Right hindlimb (tissue), 1 donor: ENCODE results near the gene CCNT2.
"Not testable (repeated sequence)": the region's sequence is repeated elsewhere in the genome, so short reads cannot be mapped to it uniquely, and the experiment has no call there.

Source experiments
- DNase-seq: peaks from one replicate; pipeline ENCODE4 v3.0.0-alpha.2; 2018

Gene CCNT2

DNA sequence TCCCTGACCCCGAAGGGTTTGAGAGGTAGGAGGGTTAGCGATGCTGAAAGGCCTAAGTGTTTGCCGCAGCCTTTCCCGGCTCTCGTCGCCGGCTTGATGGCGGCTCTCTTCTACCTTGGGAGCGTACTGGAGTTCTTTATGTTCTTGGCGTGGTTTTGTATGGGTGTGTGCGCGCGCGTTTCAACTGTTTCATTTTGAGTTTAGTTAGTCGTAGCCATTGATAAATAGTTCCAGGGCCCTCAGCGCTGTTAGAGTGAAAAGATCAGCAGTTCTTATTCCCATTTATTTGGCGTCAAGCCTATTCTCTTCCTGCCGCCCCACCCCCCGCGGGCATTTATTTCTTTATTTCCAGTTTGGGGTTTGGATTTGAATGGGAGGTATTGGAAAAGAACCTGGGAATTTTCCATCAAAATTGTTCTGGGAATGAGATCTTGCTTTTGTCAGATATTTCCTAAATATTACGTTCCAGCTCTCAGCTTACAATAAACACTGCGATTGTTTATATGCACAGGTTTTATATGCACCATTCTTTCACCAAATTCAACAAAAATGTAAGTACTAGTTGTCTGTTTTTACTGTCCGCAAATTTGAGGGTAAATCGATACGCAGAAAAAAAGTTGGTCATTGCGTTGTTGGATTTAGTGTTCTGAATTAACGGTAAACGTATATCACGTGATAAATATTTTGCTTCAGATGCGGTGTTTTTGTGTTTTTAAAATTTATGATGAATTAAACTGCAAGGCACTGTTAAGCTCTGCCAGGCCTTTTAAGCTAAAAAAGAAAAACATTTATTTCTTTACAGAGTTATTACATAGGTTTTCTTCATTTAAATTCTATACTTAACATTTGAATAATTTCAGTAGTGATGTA is 954 bp downstream of the CCNT2 start:
- peak; percentile 58 for DNase-seq

DNA sequence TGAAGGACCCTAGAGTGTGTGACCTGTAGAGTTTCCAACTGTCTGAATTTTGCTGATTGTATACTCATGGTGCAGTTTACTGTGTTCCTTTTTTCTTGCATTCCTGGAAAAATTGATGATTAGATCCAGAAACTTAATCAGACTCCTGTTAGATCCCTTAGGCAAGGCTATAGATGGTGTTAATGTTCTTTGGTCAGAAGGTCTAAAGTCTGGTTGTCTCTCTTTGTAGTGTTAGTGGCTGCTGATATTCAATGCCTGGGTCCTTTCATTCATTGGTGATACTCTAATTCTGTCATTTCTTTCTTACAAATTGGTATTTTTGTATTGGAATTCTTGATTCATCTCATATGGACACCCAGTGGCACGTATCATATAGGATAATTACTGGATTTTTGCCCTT is 6.3 kb downstream of the CCNT2 start:
- DNase-seq, result no peak

DNA sequence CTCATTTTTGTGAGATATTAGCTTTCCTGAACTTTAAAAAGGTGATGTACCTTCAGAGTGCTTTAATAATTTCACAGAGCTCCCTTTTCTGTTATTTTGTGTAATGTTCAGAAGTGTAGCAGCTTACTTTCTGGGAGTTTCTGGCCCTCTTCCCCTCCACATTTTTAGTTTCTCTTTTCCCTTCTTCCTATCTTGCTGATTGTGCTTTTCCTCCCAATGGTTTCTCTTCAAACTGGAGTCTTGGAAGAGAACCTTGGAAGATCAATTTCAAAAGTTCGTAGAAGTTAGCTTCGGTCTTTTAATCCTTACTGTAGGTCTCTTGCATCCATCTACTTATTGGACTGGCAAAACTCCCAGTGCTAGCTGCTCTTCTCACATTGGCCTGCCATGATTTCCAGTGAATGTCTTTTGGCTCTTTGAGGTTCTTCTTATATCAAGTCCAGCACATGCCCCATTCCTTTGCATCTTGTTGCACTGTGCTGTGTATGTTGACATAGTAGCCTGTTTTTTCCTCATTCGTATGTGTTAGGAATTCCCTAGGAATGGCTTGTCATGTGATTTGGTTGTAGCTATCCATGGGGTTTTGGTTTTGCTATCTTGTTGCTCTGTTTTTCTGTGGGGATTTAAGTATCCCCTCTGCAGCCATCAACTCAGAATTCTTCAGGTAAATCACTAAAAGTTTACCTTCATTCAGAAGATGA is 7.8 kb downstream of the CCNT2 start:
- no peak for DNase-seq

DNA sequence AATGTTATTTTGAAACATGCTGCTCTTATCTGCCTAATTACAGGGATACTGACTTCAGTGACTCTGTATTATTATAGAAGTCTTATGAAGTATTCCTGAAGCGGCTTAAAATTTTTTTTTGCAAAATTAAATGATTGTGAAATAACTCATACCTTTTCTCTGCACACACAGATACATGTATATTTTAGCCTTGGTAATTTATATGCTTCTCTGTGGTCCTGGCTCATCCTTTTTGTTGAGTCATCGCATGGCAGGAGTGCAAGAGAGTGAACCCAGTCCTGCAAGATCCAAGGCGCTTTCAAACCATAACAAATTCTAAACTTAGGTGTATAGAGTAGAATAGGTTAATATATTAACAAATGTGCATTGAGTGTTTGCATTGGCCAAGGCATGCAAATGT is 8.6 kb downstream of the CCNT2 start:
- DNase-seq, result no peak

DNA sequence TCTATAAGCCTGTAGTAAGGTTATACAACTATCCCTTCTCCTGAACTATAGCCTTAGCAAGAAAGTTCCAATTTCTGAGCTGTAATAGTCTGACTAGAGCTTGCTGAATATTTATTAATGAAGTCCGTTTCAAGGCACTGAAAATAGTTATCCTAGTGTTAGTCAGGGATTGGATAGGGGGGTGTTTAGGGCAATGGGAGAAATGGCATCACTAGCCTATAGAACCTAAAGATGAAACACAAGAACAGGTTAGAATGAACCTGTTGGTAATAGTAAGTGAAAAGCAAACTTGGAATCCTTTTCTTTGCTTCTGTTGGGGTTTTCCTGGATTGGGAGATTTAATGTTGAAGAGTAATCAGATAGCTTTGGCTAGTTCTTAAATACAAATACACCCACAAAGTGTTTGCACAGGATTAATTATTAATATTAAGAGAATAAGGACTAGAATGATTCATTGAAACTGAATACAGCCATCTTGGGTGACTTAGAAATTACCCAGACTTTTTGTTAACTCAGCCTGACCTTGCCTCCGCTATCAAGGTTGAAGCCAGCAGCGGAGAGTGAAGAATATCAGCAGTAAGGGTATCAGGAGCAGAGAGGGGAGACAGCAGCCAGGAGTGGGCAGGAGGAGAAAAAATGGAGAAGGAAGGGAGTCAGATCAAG is 14.4 kb downstream of the CCNT2 start:
- no peak for DNase-seq

DNA sequence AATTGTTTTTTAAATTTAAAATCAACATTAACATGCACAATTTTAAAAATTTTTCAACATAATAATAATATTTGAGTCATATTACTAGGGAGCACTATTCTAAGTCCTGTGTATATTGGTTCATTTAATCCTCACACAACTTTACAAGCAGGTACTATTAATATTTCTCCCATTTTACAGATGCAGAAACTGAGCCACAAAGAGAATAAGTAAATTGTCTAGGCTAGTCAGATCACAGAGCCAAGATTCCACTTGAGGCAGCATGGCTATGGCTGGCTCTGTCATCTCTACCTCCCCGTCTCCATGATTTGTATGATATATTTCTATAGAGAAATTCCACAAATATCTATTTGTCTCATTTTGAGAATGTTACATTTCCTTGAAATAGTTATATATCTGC is 15.1 kb downstream of the CCNT2 start:
- DNase-seq, result no peak

DNA sequence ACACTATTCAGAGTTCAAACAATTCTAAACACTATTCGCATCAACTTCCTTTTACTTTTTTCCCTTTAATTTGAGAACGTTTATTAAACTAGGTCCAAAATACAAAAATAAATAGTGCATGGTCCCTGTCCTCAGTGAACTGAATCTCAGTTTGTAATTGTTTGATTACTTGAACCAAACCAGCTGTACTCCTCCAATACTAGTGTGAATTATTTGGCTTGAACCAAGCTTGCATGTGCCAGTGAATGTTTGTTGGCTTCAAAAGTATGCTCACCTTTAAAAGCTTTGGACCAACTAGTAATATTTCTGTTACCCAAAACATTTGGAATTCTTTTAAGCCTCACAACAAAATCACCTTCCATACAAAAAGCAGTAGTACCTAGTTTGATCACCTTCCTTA is 15.5 kb downstream of the CCNT2 start:
- no peak for DNase-seq

DNA sequence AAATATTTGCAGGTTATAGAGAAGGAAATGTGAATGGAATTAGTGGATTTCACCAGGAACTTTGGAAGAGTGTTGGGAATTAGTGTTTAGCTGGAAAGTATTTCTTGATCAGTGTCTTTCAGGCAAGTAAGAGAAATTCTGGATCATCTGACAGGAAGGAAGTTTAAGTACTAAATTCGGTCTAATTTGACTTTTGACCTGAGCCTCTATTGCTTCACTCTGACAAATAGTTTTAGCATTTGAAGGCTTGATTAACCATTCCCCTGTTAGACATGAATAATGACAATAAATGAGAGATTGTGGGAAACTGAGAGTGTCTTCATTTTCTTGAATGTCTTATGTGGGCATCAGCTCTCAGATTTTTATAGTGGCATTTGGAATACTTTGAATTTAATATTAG is 16.0 kb downstream of the CCNT2 start:
- DNase-seq, result no peak

DNA sequence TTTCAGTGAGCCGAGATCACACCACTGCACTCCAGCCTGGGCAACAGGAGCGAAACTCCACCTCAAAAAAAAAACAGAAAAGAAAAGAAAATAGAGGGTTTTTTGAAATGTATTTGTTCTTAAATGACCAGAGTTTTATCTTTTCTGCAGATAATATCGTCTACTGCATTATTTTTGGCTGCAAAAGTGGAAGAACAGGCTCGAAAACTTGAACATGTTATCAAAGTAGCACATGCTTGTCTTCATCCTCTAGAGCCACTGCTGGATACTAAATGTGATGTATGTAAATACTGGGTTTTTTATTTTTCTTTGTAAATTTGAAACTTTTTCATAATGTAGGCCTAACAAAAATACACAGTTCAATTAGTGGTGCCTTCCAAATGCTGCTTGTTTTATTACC is 18.1 kb downstream of the CCNT2 start:
- no peak for DNase-seq

DNA sequence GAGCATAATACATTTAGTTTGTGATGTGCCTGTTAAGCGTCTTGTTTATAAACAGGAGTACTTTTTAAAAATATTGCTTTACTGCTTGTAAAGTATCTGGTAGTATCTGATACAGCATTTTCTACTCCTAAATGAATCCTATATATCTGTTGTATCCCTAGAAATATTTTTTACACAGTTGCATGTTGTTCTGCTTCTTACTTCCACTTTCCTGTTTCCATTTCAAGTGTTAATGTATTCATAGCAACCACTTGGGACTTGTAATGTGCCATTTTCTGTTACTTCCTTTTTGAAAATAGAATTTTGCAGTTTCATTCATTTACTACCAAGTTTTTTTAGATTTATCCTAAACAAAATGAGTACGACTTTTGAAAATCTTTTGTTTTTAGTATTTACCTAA is 24.9 kb downstream of the CCNT2 start:
- DNase-seq, result no peak

DNA sequence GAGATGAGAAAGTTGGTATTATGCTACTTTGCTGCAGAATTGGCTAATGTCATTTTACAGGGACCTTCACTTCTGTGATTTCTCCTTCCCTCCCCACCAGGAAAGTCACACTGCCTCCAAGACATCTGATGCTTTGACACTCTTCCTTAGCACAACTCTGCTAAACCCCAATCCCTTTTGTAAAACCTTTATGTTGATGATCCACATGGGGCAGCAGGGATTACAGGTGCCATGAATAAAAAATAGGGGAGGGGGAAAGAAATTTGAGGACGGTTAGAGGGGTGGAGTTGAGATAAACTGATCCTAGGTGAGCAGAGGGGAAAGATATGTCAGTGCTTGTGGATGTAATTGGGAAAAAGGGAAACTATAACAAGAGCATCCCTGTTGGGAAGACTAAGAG is 26.4 kb downstream of the CCNT2 start:
- DNase-seq, result no peak

DNA sequence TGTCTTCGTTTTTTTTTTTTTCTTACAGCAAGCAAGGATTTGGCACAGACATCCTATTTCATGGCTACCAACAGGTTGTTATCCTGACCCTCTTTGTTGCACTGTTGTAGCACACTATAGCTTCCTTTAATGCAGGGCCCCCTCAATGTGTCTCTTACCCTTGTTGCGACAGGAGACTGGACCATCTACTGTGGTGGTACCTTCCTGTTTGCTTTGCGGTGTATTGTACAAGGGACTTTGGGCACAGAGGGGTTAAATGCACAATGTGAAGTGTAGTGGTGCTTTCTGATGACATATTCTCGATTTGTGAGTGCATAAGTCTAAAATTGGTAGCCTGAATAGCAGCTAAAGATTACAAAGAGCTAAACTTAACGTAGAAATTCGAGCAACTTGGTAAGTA is 27.5 kb downstream of the CCNT2 start:
- no peak for DNase-seq

DNA sequence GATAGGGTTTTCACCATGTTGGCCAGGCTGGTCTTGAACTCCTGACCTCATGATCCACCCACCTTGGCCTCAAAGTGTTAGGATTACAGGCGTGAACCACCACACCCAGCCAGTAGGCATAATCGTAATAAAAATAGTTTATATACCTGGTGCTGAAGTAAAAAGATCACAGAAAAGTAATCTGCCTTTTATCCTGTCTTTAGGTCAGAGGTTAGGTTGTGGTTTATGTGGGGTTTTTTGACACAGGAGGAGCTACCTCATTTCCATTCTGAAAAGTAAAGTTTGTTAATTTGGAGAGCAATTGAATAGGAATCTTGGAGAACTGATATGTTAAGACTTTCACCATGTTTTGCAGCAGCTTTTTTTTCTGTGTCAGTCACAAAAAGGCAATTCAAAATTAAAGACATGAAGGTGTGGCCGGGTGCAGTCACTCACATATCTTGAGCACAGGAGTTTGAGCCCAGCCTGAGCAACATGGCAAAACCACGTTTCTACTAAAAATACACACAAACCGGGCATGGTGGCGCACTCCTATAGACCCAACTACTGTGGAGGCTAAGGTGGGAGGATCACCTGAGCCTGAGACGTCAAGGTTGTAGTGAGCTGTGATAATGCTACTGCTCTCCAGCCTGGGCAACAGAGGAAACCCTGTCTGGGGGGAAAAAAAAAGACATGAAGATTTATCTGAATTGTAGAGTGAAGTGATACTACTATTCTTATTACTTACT is 31.5 kb downstream of the CCNT2 start:
- DNase-seq, result no peak

DNA sequence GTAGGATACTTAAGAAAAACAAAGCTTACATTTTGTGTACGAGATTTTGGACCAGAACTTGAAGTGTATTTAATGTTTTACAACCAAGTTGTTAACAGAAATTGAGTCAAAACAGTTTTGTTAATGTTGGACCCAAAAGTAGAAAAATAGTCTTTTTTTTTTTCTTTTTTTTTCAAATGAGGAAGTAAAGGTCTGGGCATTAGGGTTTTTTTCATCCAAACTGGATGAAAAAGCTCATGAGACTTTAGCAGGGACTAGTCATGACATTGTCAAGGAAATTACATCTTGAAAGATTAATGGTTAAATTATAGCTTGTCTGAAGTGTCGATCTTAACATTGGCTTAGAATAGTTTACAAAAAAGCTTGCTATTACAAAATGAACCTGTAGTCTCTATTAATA is 32.3 kb downstream of the CCNT2 start:
- no peak for DNase-seq

DNA sequence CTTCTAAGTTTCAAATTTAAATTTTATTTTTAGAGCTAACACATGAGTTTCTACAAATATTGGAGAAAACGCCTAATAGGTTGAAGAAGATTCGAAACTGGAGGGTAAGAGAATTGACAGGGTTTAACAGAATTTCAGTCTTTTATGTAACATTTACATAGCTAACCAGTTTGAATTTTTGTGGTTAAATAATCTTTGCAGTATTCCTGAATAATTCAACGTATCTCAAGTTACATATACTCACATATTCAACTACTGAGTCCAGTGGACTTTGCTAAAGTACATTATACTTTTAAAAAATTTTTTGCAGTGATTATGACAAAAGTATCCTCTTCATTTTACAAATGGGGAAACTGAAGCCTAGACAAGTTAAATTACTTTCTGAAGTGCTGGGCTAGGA is 34.0 kb downstream of the CCNT2 start:
- DNase-seq, result no peak

DNA sequence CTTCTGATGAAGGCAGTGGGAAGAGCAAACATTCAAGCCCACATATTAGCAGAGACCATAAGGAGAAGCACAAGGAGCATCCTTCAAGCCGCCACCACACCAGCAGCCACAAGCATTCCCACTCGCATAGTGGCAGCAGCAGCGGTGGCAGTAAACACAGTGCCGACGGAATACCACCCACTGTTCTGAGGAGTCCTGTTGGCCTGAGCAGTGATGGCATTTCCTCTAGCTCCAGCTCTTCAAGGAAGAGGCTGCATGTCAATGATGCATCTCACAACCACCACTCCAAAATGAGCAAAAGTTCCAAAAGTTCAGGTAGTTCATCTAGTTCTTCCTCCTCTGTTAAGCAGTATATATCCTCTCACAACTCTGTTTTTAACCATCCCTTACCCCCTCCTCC is 35.4 kb downstream of the CCNT2 start:
- DNase-seq, result peak; percentile 12

DNA sequence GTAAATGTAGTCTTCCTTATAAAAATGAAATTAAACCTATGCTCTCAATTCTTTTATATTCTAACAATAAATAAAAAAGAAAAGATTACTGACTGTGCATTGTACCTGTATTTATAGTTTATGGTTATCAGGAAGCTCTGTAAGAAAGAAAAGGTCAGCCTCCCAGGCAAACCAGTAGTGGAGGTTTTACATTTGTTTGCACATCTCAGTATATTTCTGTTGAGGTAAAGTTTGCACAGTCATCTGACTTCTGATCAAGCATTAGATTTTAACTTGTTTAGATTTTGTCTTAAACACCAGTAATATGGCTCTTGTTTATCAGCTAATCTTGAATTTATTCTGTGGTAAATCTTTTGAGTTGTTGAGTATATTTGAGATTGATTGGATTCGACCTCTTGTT is 37.1 kb downstream of the CCNT2 start:
- no peak for DNase-seq

DNA sequence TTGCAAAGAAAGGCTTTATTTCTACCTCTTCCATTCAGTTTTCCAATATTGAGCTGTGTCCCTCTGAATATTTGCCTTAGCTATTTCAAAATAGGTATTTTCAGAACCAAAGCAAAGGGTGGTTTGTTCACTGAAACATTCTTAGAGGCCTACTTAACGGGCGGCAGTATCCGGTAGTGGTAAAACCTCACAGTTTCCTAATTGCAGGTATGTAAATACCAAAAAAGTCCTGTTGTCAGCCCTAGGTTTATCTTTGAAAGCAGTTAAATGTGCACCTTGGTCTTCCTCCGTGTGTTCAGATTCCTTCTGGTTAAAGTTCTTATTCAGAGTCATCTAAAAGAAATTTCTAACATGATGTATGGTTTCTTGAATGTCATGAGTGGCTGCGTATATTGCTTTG is 38.9 kb downstream of the CCNT2 start:
- no peak for DNase-seq

DNA sequence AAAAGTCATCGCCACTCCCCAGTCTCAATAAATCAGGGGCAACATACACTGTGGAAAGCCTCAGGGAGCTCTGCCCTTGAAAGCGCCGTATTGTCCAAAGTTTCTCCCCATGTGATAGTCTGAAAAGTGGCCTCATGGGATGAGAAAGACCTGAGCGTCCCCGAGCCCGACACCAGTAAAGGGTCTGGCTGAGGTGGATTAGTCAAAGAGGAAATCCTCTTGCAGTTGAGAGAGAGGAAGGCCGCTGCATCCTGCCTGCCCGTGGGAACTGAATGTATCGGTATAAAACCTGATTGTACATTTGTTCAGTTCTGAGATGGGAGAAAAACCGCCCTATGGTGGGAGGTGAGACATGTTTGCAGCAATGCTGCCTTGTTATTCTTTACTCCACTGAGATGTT is 48.5 kb downstream of the CCNT2 start:
- not testable (repeated sequence) for DNase-seq

DNA sequence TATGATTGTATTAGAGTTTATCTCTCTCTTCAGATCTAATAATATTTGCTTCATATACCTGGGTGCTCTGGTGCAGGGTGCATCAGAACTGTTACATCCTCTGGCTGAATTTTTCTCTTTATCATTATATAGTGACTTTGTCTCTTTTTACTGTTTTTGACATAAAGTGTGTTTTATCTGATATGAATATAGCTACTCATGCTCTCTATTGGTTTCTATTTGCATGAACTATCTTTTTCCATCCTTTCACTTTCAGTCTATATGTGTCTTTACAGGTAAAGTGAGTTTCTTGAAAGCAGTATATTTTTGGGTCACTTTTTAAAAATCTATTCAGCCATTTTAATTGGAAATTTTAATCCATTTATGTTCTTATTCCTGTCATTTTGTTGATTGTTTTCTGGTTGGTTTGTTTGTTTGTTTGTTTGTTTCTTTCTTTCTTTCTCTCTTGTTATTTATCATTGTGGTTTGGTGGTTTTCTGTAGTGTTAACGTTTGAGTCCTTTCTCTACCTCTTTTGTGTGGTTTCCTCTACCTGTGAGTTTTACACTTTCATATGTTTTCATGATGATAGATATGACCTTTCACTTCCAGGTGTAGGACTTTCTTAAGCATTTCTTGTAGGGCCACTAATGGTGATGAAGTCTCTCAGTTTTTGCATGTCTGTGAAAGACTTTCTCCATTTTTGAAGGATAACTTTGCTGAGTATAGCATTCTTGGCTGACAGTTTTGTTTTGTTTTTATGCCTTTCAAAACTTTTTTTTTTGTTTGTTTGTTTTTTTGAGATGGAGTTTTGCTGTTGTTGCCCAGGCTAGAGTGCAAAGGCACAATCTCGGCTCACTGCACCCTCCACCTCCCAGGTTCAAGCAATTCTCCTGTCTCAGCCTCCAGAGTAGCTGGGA is 54.9 kb downstream of the CCNT2 start:
- no peak for DNase-seq

DNA sequence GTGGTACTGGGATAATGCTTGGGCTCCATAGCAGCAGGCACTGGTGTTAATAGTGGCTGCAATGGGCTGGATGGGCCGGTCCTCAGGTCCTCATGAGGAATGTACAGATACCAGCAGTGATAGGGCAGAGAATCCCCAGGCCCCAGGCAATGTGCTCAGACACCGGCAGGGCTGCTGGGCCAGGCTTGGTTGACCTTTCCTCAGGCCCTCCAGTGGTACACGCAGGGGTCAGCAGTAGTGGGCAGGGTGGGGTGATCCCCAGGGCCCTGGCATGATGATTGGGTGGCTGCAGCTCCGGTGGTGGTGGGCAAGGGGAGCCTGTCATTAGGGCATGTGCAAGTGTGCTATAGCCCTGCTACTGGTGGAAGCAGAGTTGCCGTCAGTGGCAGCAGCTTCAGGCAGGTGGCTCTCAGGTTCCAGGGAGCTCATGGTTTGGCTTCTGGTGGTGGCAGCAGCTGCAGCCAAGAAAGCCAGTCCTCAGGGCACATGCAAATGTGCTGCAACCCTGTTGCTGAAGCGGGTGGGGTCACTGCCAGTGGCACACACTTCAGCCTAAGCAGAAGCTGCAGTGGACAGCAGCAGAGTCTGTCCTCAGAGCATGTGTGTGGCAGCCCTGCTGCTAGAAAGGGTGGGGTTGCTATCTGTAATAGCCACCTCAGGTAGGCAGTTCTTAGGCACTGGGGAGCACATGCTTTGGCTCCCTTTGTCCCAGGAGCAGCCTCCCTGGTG is 56.8 kb downstream of the CCNT2 start:
- DNase-seq, result no peak
